Neural cell (in vitro differentiated cells): ENCODE measurements around the gene SLC38A1.

Experiments used
- EZH2 ChIP-seq: fragments of 200-600, 300-800 bp; shearing (Covaris generic), sonication (generic); IDR thresholded peaks from 2 replicates; pipeline ENCODE4 v1.6.1; 2014; ENCODE audit warnings: antibody characterized with exemption, low read length, borderline replicate concordance, mild to moderate bottlenecking; ENCODE audit not compliant: insufficient read depth, poor library complexity, severe bottlenecking
- POLR2AphosphoS5 ChIP-seq: IDR thresholded peaks from 2 replicates; pipeline ENCODE4 v1.6.1; 2012
- TF ChIP-seq, protein P1 (sequence below): fragments of 450-650 bp; IDR thresholded peaks from 2 replicates; pipeline ENCODE4 v1.5.1; 2014; ENCODE audit warnings: antibody characterized with exemption, mild to moderate bottlenecking, moderate library complexity; ENCODE audit not compliant: poor library complexity, severe bottlenecking

DNA sequence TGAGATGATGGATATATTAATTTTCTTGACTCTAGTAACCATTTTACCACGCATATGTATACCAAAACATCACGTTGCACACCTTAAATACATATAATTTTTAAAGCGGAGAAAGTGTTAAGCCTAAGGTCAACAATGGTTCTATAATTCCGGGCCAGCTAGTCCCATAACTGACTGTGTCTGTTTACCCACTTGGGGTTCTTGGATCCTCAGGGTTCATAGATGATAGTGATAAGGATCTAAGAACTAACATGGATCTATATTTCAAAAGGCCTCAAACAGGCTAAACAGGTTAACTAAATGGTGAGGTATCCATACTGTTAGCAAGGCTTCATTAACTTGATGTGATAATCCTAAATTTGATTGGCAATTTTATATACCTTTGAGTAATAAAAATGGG, 9.8 kb downstream of the SLC38A1 start:
- TF ChIP-seq, protein P1, sequence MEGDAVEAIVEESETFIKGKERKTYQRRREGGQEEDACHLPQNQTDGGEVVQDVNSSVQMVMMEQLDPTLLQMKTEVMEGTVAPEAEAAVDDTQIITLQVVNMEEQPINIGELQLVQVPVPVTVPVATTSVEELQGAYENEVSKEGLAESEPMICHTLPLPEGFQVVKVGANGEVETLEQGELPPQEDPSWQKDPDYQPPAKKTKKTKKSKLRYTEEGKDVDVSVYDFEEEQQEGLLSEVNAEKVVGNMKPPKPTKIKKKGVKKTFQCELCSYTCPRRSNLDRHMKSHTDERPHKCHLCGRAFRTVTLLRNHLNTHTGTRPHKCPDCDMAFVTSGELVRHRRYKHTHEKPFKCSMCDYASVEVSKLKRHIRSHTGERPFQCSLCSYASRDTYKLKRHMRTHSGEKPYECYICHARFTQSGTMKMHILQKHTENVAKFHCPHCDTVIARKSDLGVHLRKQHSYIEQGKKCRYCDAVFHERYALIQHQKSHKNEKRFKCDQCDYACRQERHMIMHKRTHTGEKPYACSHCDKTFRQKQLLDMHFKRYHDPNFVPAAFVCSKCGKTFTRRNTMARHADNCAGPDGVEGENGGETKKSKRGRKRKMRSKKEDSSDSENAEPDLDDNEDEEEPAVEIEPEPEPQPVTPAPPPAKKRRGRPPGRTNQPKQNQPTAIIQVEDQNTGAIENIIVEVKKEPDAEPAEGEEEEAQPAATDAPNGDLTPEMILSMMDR, result no peak
- TF ChIP-seq POLR2AphosphoS5 (no peak), EZH2 (no peak)
